GM19463 (cell line): ENCODE data around the gene PDCD4.

Experiments
- ATAC-seq: cut with Tn5 transposase; IDR thresholded peaks from one replicate; pipeline ENCODE4 v1.9.1; 2021; ENCODE audit warnings: mild to moderate bottlenecking, moderate library complexity; ENCODE audit not compliant: unreplicated experiment

PDCD4 gene

DNA sequence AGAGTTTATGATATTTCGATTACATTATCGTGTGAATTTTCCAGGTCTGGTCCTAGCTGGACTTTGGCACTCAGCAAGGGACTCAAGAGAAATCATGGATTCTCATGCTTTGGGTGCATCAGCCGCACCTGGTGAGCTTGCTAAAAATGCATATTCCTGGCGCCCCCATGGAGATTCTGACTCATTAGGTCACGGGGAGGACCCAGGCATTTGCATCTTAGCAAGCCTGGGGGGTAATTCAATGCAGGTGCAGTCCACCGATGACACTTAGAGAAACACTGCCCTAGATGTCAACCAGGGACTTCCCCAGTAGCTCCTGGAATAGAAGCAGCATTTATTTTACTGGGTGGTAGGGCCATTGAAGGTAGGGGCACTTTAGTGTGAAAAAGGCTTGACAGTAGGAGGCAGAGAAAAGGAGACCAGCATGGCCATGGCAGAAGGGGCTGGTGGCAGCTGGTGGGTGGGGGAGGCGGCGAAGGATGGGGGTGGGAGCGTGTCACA, 29.9 kb upstream of the PDCD4 start:
- peak; percentile 74 for ATAC-seq

GRCh38 chr10:110842326-110842904, 29.3 kb upstream of the PDCD4 start:
- ATAC-seq, result no peak

DNA sequence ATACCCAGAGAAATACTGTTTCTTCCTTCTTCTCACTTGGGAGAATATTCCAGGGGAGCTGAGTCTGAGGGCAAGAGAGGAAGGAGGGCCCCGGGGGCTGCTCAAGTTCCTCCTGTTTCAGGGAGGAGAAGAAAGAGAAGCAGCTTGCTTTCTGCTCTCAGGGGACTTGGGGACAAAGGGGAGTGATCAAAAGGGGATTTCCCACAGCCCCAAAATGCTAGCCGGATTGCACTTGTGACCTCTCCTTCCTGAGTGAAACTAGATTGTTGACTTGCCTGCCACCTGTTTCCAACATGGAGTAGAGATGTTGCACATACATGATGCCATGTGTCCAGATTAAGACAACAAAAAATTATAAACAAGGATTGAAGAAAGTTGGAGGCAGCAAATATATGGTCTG, 28.7 kb upstream of the PDCD4 start:
- peak; percentile 60 for ATAC-seq

DNA sequence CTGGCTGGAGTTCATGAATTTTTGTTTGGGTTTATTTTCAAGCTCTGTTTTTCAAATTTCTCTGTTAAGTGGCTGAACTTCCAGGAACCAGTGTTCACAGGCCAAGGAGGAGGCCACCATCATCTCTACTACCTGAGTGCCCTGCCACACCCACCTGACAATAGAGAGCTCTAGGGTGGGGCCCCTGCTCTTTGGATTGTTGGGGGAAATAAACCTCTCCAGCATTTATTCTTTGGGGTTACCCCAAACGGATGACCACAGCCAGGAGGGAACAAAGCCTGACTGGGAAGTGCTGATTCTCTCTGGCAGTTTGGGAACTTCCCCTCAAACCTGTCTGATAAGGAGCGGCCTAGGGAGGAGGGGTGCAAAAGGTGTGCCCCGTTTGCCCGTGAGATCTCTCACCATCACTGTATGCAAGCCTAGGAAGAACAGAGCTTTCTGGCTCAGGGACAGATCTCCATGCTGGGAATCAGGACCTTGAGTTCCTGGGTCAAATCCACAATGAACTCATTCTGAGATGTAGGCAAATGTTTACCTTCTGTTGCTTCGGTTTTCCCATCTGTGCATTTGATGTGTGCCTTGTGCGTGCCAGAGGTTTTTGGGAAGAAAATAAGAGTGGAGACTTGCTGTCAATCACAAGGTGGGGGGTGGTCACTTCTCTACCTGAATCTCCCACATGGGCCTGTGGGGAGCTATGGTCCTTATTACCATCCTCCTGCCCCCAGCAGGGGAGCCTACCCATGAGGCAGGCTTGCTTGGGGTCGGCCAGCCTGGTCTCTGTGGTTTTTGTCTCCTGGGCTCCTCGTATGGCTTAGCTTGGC, 27.7 kb upstream of the PDCD4 start:
- no peak for ATAC-seq

DNA sequence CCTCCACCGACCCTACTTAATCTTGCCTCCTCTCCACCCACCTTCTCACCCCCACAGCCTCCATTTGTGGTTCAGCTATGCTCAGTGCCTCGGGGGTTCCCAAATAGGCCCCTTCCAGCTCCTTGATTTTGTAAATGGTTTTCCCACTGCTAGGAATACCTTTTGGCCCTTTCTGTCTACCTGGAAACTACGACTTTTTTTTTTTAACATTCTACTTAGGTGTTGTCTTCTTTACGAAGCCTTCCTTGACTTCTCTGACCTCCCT, 27.2 kb upstream of the PDCD4 start:
- no peak for ATAC-seq

- ATAC-seq, result no peak
These were observed 26.5 kb upstream of the PDCD4 start for GRCh38 chr10:110845192-110845755.

- ATAC-seq, result no peak
These were observed 25.7 kb upstream of the PDCD4 start for GRCh38 chr10:110845756-110846620.

DNA sequence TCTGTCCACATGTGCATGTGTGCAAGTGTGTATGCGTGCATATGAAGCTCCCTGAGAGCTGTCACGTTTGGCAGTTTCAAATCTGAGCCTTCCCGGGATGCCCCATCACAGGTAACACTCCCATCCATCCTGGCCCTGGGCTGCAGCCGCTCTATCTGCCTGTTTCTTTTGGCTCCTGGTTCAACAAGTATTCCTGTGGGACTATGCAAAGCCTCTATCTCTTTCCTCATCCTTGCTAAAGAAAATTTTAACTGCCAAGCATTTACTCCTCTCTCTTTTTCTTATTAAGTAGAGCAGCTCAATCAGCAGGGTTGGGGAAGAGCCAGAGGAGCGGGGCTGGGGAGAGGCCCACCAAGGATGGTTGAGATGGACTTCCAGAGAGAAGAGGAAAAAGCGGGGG, 24.4 kb upstream of the PDCD4 start:
- no peak for ATAC-seq

- no peak for ATAC-seq
These were observed 23.6 kb upstream of the PDCD4 start for GRCh38 chr10:110848106-110848505.

DNA sequence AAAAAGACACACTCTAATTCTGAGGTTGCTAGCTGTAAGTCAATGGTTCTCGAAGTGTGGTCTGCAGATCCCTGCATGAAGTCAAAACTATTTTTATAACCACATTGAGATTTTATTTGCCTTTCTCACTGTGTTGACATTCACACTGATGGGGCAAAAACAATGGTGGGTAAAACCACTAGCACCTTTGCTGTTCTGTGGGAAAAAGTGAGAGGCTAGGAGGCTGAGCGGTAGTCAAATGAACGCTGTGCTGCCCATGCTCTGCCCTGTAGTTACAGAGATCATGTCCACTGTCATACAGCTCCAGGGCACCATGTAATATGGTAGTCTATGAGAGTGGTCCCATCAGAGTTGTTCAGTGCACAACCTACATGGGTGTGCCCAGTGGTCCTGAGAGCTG, 21.6 kb upstream of the PDCD4 start:
- ATAC-seq, result no peak

- ATAC-seq, result no peak
These were observed 20.6 kb upstream of the PDCD4 start for GRCh38 chr10:110851020-110851612.

GRCh38 chr10:110852255-110852896, 19.4 kb upstream of the PDCD4 start:
- ATAC-seq, result peak; percentile 48

DNA sequence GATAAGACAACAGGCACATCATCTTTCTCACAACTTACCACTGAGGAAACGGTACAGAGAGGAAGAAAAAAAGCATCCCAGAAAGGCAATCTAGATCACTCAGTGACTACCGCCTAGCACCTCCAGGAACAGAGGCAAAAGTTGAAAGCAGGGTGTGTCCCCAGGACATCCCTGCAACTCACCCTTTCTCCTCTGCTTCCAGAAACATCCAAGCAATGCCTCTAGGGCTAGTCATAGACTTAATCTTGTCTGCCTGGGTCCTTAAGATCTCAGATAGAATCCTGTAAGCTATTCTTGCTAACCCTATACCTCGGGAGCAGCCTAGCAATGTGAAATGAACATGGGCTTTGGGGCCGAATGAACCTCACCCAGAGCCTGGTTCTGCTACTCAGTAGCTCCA, 18.8 kb upstream of the PDCD4 start:
- no peak for ATAC-seq

DNA sequence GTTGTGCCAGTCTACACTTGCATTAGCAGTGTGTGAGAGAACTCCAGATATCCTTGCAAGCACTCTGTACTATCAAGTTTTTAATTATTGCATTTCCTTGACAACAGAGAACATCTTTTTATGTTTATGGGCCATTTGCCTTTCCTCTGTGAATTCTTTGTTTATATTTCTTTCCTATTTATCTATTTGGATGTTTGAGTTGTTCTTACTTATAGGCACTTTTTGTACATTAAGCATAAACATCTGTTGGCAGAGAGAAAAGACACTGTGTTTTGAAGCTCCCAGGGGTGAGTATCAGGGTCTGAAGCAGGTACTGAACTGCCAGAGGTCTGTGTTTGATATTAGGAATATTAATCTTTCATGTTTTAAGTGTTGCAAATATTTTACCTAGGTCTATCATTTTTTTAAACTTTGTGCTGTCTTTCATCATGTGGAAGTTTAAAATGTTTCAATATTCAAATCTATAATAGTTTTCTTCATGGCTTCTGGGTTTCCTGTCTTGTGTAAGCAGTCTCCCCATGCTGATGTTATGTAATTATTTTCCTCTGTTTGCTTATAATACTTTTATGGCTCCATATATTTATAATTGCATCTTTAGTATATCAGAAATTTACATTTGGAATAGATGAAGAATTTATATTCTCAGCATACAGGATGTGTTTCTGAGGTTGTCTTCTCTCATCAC, 17.7 kb upstream of the PDCD4 start:
- no peak for ATAC-seq

GRCh38 chr10:110857265-110858171, 14.2 kb upstream of the PDCD4 start:
- ATAC-seq, result no peak

GRCh38 chr10:110858297-110858934, 13.3 kb upstream of the PDCD4 start:
- ATAC-seq, result no peak

GRCh38 chr10:110859206-110859972, 12.3 kb upstream of the PDCD4 start:
- ATAC-seq, result no peak

- no peak for ATAC-seq
These were observed 11.8 kb upstream of the PDCD4 start for GRCh38 chr10:110859973-110860376.
